Loucy (cell line): ENCODE data around the gene C4B.
"Not testable (repeated sequence)": the region's sequence is repeated elsewhere in the genome, so short reads cannot be mapped to it uniquely, and the experiment has no call there.

Experiments
- EZH2phosphoT487 ChIP-seq: fragments of 200-600 bp; IDR thresholded peaks from 2 replicates; pipeline ENCODE4 v1.6.1; 2018; ENCODE audit warnings: antibody characterized with exemption, mild to moderate bottlenecking, moderate library complexity, borderline replicate concordance
- TF ChIP-seq, protein P1 (sequence below): fragments of 200-600 bp; sonication (generic); conservative IDR thresholded peaks from 2 replicates; pipeline ENCODE4 v1.5.1; 2014; ENCODE audit warnings: mild to moderate bottlenecking, antibody characterized with exemption, low read length

DNA sequence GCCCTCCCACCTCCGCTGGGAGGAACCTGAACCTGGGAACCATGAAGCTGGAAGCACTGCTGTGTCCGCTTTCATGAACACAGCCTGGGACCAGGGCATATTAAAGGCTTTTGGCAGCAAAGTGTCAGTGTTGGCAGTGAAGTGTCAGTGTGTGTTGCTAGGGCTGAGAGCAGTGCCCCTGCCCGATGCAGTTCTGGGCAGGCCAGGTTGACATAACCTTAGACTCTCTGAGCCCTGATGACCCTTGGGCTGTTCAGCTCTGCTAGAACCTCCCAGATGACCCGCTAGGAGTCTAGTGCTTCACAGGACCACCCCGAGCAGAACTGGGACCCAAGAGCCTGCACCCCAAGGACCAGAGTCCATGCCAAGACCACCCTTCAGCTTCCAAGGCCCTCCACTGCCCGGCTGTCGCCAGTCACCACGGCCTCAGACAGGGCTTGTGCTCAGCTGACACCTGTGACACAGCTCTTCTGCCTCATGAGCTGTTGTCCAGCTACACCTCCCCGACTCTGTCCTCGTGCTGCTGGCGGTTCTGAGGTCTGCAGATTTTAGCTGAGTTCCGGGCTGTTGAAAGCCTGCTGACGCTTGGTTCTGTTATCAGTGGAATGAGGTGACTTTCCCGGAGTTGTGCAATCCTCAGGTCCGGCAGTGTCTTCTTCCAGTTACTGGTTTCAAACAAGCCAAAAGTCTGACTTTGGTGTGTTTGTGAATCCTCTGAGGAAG, 11.9 kb upstream of the C4B start:
- TF ChIP-seq, protein P1, sequence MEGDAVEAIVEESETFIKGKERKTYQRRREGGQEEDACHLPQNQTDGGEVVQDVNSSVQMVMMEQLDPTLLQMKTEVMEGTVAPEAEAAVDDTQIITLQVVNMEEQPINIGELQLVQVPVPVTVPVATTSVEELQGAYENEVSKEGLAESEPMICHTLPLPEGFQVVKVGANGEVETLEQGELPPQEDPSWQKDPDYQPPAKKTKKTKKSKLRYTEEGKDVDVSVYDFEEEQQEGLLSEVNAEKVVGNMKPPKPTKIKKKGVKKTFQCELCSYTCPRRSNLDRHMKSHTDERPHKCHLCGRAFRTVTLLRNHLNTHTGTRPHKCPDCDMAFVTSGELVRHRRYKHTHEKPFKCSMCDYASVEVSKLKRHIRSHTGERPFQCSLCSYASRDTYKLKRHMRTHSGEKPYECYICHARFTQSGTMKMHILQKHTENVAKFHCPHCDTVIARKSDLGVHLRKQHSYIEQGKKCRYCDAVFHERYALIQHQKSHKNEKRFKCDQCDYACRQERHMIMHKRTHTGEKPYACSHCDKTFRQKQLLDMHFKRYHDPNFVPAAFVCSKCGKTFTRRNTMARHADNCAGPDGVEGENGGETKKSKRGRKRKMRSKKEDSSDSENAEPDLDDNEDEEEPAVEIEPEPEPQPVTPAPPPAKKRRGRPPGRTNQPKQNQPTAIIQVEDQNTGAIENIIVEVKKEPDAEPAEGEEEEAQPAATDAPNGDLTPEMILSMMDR, result not testable (repeated sequence)
- TF ChIP-seq EZH2phosphoT487, result not testable (repeated sequence)
